Activated T-cell treated with anti-CD3 and anti-CD28 coated beads, Interleukin-2, amount 50 U/mL, for 48 hours (primary cell): ENCODE measurements around the gene EBF3.

ENCODE experiments used
- DNase-seq, 2 experiments: peaks; one replicate each; pipeline ENCODE4 v3.0.0-alpha.2; 2020

Gene EBF3

GRCh38 chr10:129887986-129888783, 75.9 kb downstream of the EBF3 start:
- DNase-seq: no peak

GRCh38 chr10:129887381-129887905, 76.6 kb downstream of the EBF3 start:
- no peak for DNase-seq

- no peak for DNase-seq
These were observed 77.8 kb downstream of the EBF3 start for GRCh38 chr10:129886263-129886662.

- no peak for DNase-seq
These were observed 78.5 kb downstream of the EBF3 start for GRCh38 chr10:129885526-129885925.

GRCh38 chr10:129884398-129885078, 79.5 kb downstream of the EBF3 start:
- DNase-seq: no peak

GRCh38 chr10:129883626-129884397, 80.3 kb downstream of the EBF3 start:
- DNase-seq: no peak

GRCh38 chr10:129883029-129883428, 81.0 kb downstream of the EBF3 start:
- DNase-seq: peak in 1 of 2 experiments; percentile 20

- DNase-seq: no peak
These were observed 81.6 kb downstream of the EBF3 start for GRCh38 chr10:129882291-129883010.

- DNase-seq: no peak
These were observed 82.4 kb downstream of the EBF3 start for GRCh38 chr10:129881641-129882040.

- DNase-seq: no peak
These were observed 83.7 kb downstream of the EBF3 start for GRCh38 chr10:129880191-129880870.

- no peak for DNase-seq
These were observed 84.4 kb downstream of the EBF3 start for GRCh38 chr10:129879655-129880054.

GRCh38 chr10:129878835-129879234, 85.2 kb downstream of the EBF3 start:
- no peak for DNase-seq

GRCh38 chr10:129877773-129878371, 86.2 kb downstream of the EBF3 start:
- DNase-seq: peak; percentile 32 to 39

- no peak for DNase-seq
These were observed 87.2 kb downstream of the EBF3 start for GRCh38 chr10:129876838-129877237.

- no peak for DNase-seq
These were observed 87.9 kb downstream of the EBF3 start for GRCh38 chr10:129875993-129876726.

- DNase-seq: no peak
These were observed 90.7 kb downstream of the EBF3 start for GRCh38 chr10:129873351-129873750.

- no peak for DNase-seq
These were observed 92.1 kb downstream of the EBF3 start for GRCh38 chr10:129871966-129872365.

GRCh38 chr10:129870961-129871621, 93.0 kb downstream of the EBF3 start:
- DNase-seq: no peak

- DNase-seq: no peak
These were observed 93.7 kb downstream of the EBF3 start for GRCh38 chr10:129870474-129870757.
